BJ (cell line): ENCODE measurements around the gene UBXN11. TPM values are rescaled to one million over a fixed set of nuclear protein-coding genes. Genes with fewer than 3 reads are reported as not detected.
"Not testable (repeated sequence)": the region's sequence is repeated elsewhere in the genome, so short reads cannot be mapped to it uniquely, and the experiment has no call there.

Experiments
- CTCF ChIA-PET: fragments of 350-600 bp; formaldehyde crosslinking; extraction: SDS; loops from one replicate; lab custom pipeline; 2021; ENCODE audit warnings: antibody characterized with exemption, inconsistent platforms; lab: Yijun Ruan, JAX
- POLR2A ChIA-PET: fragments of 300-600 bp; sonication (Branson Sonifier 250); formaldehyde crosslinking; extraction: SDS; loops from one replicate; lab custom pipeline; 2021; ENCODE audit warnings: antibody characterized with exemption; lab: Charles Lee
- DNase-seq: peaks from one replicate; pipeline ENCODE4 v3.0.0-alpha.2; 2011; ENCODE audit warnings: low read depth
- H3K27me3 ChIP-seq: 2 replicates; pipeline ENCODE4 v1.6.0; 2011; ENCODE audit warnings: low read length; ENCODE audit not compliant: control insufficient read depth, insufficient read depth
- H3K36me3 ChIP-seq: 2 replicates; pipeline ENCODE4 v1.5.1; 2011; ENCODE audit warnings: low read length; ENCODE audit not compliant: control insufficient read depth, insufficient read depth
- H3K4me3 ChIP-seq: 2 replicates; pipeline ENCODE4 v1.5.1; 2011; ENCODE audit warnings: low read depth, mild to moderate bottlenecking, control low read depth, low read length
- polyA plus RNA-seq: library from polyadenylated mRNA; depleted of rRNA; stranded (reverse); fragments of >200 nt; gene quantifications from 2 replicates; pipeline ENCODE4 v1.2.3, GENCODE V29; 2011
- TF ChIP-seq, protein P1 (sequence below): IDR thresholded peaks from 2 replicates; pipeline ENCODE4 v1.5.1; 2011; ENCODE audit warnings: low read depth, mild to moderate bottlenecking, control low read depth, inconsistent platforms, low read length, moderate library complexity; ENCODE audit not compliant: insufficient read depth

UBXN11 gene
- polyA plus RNA-seq, 1 experiment = 12.9 TPM

DNA sequence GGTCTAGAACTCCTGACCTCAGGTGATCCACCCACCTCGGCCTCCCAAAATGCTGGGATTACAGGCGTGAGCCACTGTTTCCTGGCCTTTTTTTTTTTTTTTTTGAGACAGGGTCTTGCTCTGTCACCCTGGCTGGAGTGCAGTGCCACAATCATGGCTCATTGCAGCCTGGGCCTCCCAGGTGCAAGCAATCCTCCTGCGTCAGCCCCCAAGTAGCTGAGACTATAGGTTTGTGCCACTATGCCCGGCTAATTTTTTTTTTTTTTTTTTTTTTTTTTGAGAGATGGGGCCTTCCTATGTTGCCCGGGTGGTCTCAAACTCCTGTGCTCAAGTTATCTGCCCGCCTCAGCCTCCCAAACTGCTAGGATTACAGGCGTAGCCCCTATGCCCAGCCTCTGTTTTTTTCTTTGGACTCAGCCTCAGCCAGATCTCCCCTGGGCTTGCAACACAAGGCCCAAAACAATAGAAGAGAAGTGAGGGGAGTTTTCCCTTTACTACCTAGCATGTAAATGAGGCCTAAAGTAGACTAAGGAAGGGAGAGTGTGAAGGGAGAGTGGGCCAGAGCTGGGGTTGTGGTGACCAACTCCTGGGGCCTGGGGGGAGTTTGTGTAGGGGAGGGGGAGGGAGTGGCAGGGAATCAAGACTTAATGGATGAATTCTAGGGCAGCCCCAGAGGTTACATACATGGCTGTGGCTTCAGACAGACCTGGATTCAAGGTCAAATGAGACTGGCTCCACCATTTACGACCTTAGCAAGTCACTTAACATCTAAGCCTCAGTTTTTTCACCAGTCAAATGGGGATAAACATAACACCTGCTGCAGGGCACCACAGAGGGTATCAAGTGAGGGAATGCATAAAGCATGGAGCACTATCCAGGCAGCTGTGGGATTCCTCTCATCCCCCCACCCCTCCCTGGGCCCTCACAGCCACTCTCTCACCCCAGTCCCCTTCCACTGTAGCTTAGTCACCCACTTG lies 9.7 kb upstream of the UBXN11 start:
- CTCF ChIA-PET = interaction anchor here (1.6 to 5.0 kb wide), 3 partner anchors 11 to 40 kb away, joined by 7 to 30 read pairs (median 8); no protein-coding TSS in a partner anchor
- POLR2A ChIA-PET = no interaction called here
- Histone ChIP-seq H3K4me3 (no peak overlapping the region), H3K27me3 (peaks cover 3% of the 10 kb centered on the region), H3K36me3 (no peaks in the 10 kb centered on the region)
- no peak for DNase-seq
- TF ChIP-seq, protein P1, sequence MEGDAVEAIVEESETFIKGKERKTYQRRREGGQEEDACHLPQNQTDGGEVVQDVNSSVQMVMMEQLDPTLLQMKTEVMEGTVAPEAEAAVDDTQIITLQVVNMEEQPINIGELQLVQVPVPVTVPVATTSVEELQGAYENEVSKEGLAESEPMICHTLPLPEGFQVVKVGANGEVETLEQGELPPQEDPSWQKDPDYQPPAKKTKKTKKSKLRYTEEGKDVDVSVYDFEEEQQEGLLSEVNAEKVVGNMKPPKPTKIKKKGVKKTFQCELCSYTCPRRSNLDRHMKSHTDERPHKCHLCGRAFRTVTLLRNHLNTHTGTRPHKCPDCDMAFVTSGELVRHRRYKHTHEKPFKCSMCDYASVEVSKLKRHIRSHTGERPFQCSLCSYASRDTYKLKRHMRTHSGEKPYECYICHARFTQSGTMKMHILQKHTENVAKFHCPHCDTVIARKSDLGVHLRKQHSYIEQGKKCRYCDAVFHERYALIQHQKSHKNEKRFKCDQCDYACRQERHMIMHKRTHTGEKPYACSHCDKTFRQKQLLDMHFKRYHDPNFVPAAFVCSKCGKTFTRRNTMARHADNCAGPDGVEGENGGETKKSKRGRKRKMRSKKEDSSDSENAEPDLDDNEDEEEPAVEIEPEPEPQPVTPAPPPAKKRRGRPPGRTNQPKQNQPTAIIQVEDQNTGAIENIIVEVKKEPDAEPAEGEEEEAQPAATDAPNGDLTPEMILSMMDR = no peak

DNA sequence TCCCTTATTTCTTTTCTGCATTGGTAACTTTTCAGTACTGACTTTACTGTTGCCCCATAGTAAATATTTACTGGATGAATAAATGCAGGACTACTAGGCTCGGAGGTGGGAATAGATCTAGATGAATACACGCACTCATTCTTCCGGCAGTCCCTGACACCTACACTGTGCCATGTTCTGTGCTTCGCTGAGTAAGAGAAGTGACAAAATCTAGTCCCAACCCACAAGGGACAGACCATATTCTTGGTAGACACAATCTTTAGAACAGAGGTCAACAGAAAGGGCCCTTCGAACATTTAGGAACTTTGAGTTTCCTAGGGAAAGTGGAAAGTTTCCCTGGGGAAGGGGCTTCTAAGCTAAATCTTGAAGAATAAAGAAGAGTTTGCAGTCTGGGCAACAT lies 8.1 kb upstream of the UBXN11 start:
- POLR2A ChIA-PET = no interaction called here
- no peak overlapping the region for H3K4me3 ChIP-seq
- no peak for DNase-seq
- H3K27me3 ChIP-seq = peaks cover 3% of the 10 kb centered on the region
- TF ChIP-seq, protein P1 = no peak
- no peaks in the 10 kb centered on the region for H3K36me3 ChIP-seq
- CTCF ChIA-PET = interaction anchor here (0.6 to 5.0 kb wide), 6 partner anchors 9 to 566 kb away, joined by 3 to 30 read pairs (median 6); partner anchors contain the start of gene SH3BGRL3

DNA sequence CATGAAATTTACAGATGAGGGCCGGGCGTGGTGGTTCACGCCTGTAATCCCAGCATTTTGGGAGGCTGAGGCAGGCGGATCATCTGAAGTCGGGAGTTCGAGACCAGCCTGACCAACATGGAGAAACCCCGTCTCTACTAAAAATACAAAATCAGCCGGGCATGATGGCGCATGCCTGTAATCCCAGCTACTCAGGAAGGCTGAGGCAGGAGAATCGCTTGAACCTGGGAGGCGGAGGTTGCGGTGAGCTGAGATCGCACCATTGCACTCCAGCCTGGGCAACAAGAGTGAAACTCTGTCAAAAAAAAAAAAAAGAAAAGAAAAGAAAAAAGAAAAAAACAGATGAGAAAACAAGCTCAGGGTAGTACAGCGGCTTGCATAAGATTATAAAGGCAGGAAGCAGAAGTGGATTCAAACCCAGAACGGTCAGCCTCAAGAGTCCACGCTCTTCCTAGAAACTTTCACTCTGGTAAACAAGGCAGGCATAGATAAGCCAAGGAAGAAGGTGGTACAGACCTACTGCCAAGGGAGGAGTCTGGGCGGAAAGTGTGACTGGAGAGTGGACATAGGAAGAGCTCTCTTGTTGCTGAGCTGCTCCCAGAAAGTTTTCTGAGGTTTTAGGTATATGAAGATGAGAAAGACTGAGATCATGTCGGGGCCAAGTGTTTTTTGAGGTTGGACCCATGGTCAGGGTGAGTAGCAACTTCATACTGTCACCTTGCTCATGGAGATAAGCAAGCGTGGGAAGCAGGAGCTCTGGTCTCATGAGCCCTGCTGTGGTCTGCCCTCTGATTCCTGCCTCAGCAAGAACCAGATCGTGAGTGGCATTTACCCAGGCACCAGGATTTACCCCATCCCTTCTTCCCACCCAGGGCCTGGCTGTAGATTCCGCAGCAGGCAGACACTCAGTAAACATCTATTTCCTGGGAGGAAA lies 1.8 kb upstream of the UBXN11 start:
- DNase-seq, H3K4me3 ChIP-seq, H3K36me3 ChIP-seq, POLR2A ChIA-PET, H3K27me3 ChIP-seq: not testable (repeated sequence)
- CTCF ChIA-PET = interaction anchor here (0.6 to 4.9 kb wide), 5 partner anchors 12 to 71 kb away, joined by 4 to 18 read pairs (median 7); no protein-coding TSS in a partner anchor

DNA sequence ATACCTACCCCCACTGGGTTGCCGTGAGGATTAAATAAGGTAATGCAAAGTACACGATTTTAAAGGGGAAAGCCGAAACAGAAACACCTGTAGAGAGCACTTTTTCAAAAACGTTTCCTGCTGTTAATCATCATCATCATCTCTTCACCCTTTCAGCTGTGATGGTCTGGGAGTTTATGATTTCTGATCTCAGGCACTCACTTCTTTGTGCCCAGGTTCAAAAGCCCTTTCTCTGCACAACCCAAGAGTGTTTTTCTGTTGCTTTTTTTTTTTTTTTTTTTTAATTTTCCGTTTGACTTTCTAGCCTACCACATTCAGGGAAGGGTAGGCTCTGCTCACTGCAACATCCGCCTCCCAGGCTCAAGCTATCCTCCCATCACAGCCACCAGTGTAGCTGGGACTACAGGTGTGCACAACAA lies 936 bp upstream of the UBXN11 start:
- DNase-seq = no peak
- TF ChIP-seq, protein P1 = no peak
- H3K36me3 ChIP-seq = no peaks in the 10 kb centered on the region
- POLR2A ChIA-PET = no interaction called here
- CTCF ChIA-PET = interaction anchor here (0.6 to 4.9 kb wide), 4 partner anchors 13 to 72 kb away, joined by 3 to 18 read pairs (median 4); no protein-coding TSS in a partner anchor
- H3K27me3 ChIP-seq = peaks cover 2% of the 10 kb centered on the region
- no peak overlapping the region for H3K4me3 ChIP-seq

DNA sequence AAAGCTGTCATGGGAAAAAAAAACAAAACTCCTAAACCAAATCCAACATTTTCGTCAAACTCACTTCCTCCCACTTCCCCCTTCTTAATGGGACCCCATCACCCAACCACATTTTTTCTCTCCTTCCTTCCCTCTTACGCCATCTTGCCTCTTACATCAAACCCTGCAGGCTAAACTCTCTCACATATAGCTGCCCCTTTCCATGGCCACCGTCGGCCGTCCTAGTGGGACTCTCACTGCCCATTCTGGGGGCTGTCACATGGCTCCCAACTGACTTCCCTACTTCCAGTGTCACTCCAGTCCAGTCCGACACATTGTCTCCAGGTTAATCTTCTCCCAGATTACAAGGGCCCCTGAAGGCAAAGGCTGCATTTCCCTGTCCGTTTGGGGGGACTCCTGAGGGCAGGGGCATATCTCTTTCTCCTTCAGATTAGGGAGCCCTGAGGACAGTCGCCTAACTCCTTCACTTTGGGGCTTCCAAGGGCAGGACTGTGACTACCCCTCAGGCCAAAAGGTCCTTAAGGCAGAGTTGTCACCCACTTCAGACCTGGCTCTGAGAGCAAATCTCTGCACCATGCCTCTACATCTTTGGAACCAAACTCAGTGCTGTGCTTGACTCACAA lies 658 bp downstream of the UBXN11 start:
- DNase-seq = no peak
- ChIA-PET POLR2A (no interaction called here), CTCF (interaction anchor here (1.7 to 2.5 kb wide), 2 partner anchors 10 to 21 kb away, joined by 6 to 8 read pairs; no protein-coding TSS in a partner anchor)
- TF ChIP-seq, protein P1 = no peak
- Histone ChIP-seq H3K36me3 (no peaks in the 10 kb centered on the region), H3K27me3 (no peaks in the 10 kb centered on the region), H3K4me3 (peak overlapping the region; percentile 88)
